HTERT RPE-1 (cell line): ENCODE measurements around the gene HOXD11.

Source experiments
- in situ Hi-C: fragments of 300-500 bp; cut with MboI; formaldehyde crosslinking; loops from 4 replicates; pipeline ENCODE4 v1.14.3; 2020; ENCODE audit warnings: low sequenced_read_pairs

The HOXD11 gene

GRCh38 chr2:176128982-176129796 lies 22.1 kb downstream of the HOXD11 start, which contains the start of gene HOXD8:
TSS of gene HOXD8 (plus strand) at chr2:176129705. CDS start at chr2:176130367, 662 bp downstream.
- in situ Hi-C loops = loop anchor here (25.0 kb wide), 1 partner anchor 508 kb away; no protein-coding TSS in a partner anchor

GRCh38 chr2:176129813-176130146 lies 22.7 kb downstream of the HOXD11 start:
- in situ Hi-C loops = loop anchor here (25.0 kb wide), 1 partner anchor 508 kb away; no protein-coding TSS in a partner anchor

- in situ Hi-C loops = loop anchor here (25.0 kb wide), 1 partner anchor 507 kb away; no protein-coding TSS in a partner anchor
Measured at GRCh38 chr2:176130147-176130956, 23.3 kb downstream of the HOXD11 start.

GRCh38 chr2:176130957-176131847 lies 24.1 kb downstream of the HOXD11 start:
- in situ Hi-C loops = loop anchor here (25.0 kb wide), 1 partner anchor 506 kb away; no protein-coding TSS in a partner anchor

GRCh38 chr2:176131848-176132158 lies 24.7 kb downstream of the HOXD11 start:
- in situ Hi-C loops = loop anchor here (25.0 kb wide), 1 partner anchor 505 kb away; no protein-coding TSS in a partner anchor

GRCh38 chr2:176132205-176133171 lies 25.4 kb downstream of the HOXD11 start:
- in situ Hi-C loops = loop anchor here (25.0 kb wide), 1 partner anchor 505 kb away; no protein-coding TSS in a partner anchor

GRCh38 chr2:176133389-176133788 lies 26.3 kb downstream of the HOXD11 start:
- in situ Hi-C loops = loop anchor here (25.0 kb wide), 1 partner anchor 504 kb away; no protein-coding TSS in a partner anchor

- in situ Hi-C loops = loop anchor here (25.0 kb wide), 1 partner anchor 503 kb away; no protein-coding TSS in a partner anchor
Measured at GRCh38 chr2:176134035-176134434, 27.0 kb downstream of the HOXD11 start.

- in situ Hi-C loops = loop anchor here (25.0 kb wide), 1 partner anchor 502 kb away; no protein-coding TSS in a partner anchor
Measured at GRCh38 chr2:176135035-176135440, 28.0 kb downstream of the HOXD11 start.

GRCh38 chr2:176136374-176137251 lies 29.5 kb downstream of the HOXD11 start:
- in situ Hi-C loops = loop anchor here (25.0 kb wide), 1 partner anchor 501 kb away; no protein-coding TSS in a partner anchor

GRCh38 chr2:176137252-176137580 lies 30.1 kb downstream of the HOXD11 start:
- in situ Hi-C loops = loop anchor here (25.0 kb wide), 1 partner anchor 500 kb away; no protein-coding TSS in a partner anchor

GRCh38 chr2:176137906-176138305 lies 30.8 kb downstream of the HOXD11 start:
- in situ Hi-C loops = loop anchor here (25.0 kb wide), 1 partner anchor 499 kb away; no protein-coding TSS in a partner anchor

- in situ Hi-C loops = loop anchor here (25.0 kb wide), 1 partner anchor 499 kb away; no protein-coding TSS in a partner anchor
Measured at GRCh38 chr2:176138526-176138922, 31.4 kb downstream of the HOXD11 start.

- in situ Hi-C loops = loop anchor here (25.0 kb wide), 1 partner anchor 498 kb away; no protein-coding TSS in a partner anchor
Measured at GRCh38 chr2:176138923-176139660, 32.0 kb downstream of the HOXD11 start.

GRCh38 chr2:176139661-176140512 lies 32.8 kb downstream of the HOXD11 start:
- in situ Hi-C loops = loop anchor here (25.0 kb wide), 1 partner anchor 497 kb away; no protein-coding TSS in a partner anchor
